ENCODE results near the gene RPS26. TPM values are rescaled to one million over a fixed set of nuclear protein-coding genes. Genes with fewer than 3 reads are reported as not detected.

Gene RPS26
- 46.7 TPM for total RNA-seq
- polyA plus RNA-seq (ENCODE audit: insufficient read depth, low read depth, low replicate concordance): 637 TPM
- long read RNA-seq, donor 1, transcript RPS26-204 (4 exons, 1,140 nt): major isoform, 6 of 9 reads
- long read RNA-seq, donor 1, partial matches to known transcripts: 0 of 9 reads
- long read RNA-seq, donor 1, other reads (novel, unspliced or antisense): 0 of 9 reads
- long read RNA-seq, donor 2, transcript RPS26-204 (4 exons, 1,140 nt): major isoform, 9 of 9 reads
- long read RNA-seq, donor 2, partial matches to known transcripts: 0 of 9 reads
- long read RNA-seq, donor 2, other reads (novel, unspliced or antisense): 0 of 9 reads
- long read RNA-seq, donor 3, transcript RPS26-204 (4 exons, 1,140 nt): major isoform, 15 of 28 reads
- long read RNA-seq, donor 3, partial matches to known transcripts: 12 of 28 reads
- long read RNA-seq, donor 3, other reads (novel, unspliced or antisense): 0 of 28 reads
- long read RNA-seq, donor 4, partial matches to known transcripts: 0 of 6 reads
- long read RNA-seq, donor 4, other reads (novel, unspliced or antisense): 0 of 6 reads
- long read RNA-seq, donor 5: 0 reads
- long read RNA-seq, donor 6, transcript RPS26-204 (4 exons, 1,140 nt): major isoform, 29 of 42 reads
- long read RNA-seq, donor 6, partial matches to known transcripts: 12 of 42 reads
- long read RNA-seq, donor 6, other reads (novel, unspliced or antisense): 0 of 42 reads
- long read RNA-seq, donor 7, partial matches to known transcripts: 1 of 2 reads
- long read RNA-seq, donor 7, other reads (novel, unspliced or antisense): 0 of 2 reads
- long read RNA-seq, donor 8, transcript RPS26-204 (4 exons, 1,140 nt): major isoform, 15 of 15 reads
- long read RNA-seq, donor 8, partial matches to known transcripts: 0 of 15 reads
- long read RNA-seq, donor 8, other reads (novel, unspliced or antisense): 0 of 15 reads
- long read RNA-seq, donor 9, transcript RPS26-204 (4 exons, 1,140 nt): major isoform, 9 of 9 reads
- long read RNA-seq, donor 9, partial matches to known transcripts: 0 of 9 reads
- long read RNA-seq, donor 9, other reads (novel, unspliced or antisense): 0 of 9 reads
- long read RNA-seq, donor 10, partial matches to known transcripts: 0 of 5 reads
- long read RNA-seq, donor 10, other reads (novel, unspliced or antisense): 0 of 5 reads

DNA sequence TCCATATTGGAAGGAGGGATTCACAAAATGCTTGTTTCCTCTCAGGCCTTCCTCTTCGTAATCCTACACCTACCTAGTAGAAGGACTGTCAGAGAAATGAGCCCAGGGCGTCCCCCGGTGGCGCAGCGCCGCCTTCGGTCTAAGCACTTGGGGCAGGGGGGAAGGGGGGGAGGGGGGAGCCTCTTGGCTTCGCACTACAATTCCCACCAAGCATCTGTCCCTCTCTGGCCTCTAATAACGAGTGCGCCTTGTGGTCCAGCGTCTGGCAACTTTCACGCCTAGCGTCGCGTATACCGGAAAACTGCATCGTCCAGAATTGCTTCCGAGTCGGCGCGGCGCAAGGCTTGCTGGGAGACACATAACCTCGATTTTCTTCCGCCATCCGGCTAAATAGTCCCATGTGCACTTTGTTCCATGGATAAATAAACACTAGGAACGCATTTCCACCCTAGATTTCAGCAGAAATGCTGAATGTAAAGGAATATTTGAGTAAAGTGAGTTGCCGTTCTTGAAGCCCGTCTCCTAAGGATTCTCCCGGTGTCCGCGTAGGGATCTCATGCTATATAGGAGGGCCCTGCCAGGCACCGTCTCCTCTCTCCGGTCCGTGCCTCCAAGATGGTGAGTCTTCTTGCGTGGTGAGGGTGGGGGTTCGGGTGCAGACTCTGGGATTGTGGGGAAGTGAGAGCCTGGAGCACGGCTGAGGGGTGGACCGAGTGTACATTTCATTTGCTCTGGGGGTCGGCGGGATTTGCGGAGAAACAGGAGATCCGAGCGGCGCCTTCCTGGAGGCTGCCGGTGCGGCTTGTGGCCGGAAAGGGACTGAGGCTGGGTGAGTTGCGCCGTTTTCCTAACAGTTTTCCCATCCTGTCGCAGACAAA is at the start of gene RPS26:
RPS26 (plus strand) TSS at position 367 of the 878 bp plus-strand sequence; CDS start at position 616, 249 bp downstream.
- DNase-seq: peak; percentile 98 to 100 (median 99)
- no peaks in the 10 kb centered on the region for H3K9me3 ChIP-seq (ENCODE audit: control insufficient read depth in 2 of 3, insufficient read depth in 1 of 3, low read length in 3 of 3)
- peaks cover 6 to 22% (median 10%) of the 10 kb centered on the region in 3 donors for H3K36me3 ChIP-seq (ENCODE audit: control insufficient read depth in 2 of 3, insufficient read depth in 3 of 3, low read length in 3 of 3)
- intact Hi-C loops (cut with DNase I): no loop called here
- peak within 1 kb of the TSS; percentile 90 to 100 (median 93) for H3K4me3 ChIP-seq (ENCODE audit: low read length in 3 of 3)
- H3K27me3 ChIP-seq (ENCODE audit: control insufficient read depth, insufficient read depth, low read length): no peaks in the 10 kb centered on the region
- no peak for FAIRE-seq
- H3K27ac ChIP-seq (ENCODE audit: low read depth in 2 of 2, low read length in 2 of 2): peak within 1 kb of the TSS; percentile 98 to 100
- TF ChIP-seq, protein P1, sequence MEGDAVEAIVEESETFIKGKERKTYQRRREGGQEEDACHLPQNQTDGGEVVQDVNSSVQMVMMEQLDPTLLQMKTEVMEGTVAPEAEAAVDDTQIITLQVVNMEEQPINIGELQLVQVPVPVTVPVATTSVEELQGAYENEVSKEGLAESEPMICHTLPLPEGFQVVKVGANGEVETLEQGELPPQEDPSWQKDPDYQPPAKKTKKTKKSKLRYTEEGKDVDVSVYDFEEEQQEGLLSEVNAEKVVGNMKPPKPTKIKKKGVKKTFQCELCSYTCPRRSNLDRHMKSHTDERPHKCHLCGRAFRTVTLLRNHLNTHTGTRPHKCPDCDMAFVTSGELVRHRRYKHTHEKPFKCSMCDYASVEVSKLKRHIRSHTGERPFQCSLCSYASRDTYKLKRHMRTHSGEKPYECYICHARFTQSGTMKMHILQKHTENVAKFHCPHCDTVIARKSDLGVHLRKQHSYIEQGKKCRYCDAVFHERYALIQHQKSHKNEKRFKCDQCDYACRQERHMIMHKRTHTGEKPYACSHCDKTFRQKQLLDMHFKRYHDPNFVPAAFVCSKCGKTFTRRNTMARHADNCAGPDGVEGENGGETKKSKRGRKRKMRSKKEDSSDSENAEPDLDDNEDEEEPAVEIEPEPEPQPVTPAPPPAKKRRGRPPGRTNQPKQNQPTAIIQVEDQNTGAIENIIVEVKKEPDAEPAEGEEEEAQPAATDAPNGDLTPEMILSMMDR (IDR thresholded peaks at IDR 0.05; ENCODE audit: borderline replicate concordance, extremely low read depth, insufficient read depth): peak; percentile 63
- peak within 1 kb of the TSS; percentile 84 to 99 (median 90) for H3K9ac ChIP-seq (ENCODE audit: low read length in 3 of 3)
- peaks cover 3 to 8% (median 8%) of the 10 kb centered on the region in 3 donors for H3K4me1 ChIP-seq (ENCODE audit: control insufficient read depth in 2 of 3, insufficient read depth in 2 of 3, low read depth in 1 of 3, low read length in 3 of 3)

- FAIRE-seq (no peak), DNase-seq (no peak)
- TF ChIP-seq, protein P1 (IDR thresholded peaks at IDR 0.05; ENCODE audit: borderline replicate concordance, extremely low read depth, insufficient read depth): no peak
- no peak overlapping the region for H3K9ac ChIP-seq (ENCODE audit: low read length in 3 of 3)
- no peaks in the 10 kb centered on the region for H3K27me3 ChIP-seq (ENCODE audit: control insufficient read depth, insufficient read depth, low read length)
- intact Hi-C loops (cut with DNase I): no loop called here
- no peaks in the 10 kb centered on the region for H3K9me3 ChIP-seq (ENCODE audit: control insufficient read depth in 2 of 3, insufficient read depth in 1 of 3, low read length in 3 of 3)
- no peak overlapping the region for H3K4me3 ChIP-seq (ENCODE audit: low read length in 3 of 3)
- peaks cover 0 to 5% (median 0%) of the 10 kb centered on the region in 3 donors for H3K4me1 ChIP-seq (ENCODE audit: control insufficient read depth in 2 of 3, insufficient read depth in 2 of 3, low read depth in 1 of 3, low read length in 3 of 3)
- H3K27ac ChIP-seq (ENCODE audit: low read depth in 2 of 2, low read length in 2 of 2): no peak overlapping the region
- peaks cover 9 to 45% (median 32%) of the 10 kb centered on the region in 3 donors for H3K36me3 ChIP-seq (ENCODE audit: control insufficient read depth in 2 of 3, insufficient read depth in 3 of 3, low read length in 3 of 3)
Observed at GRCh38 chr12:55993230-55993853, 48.4 kb upstream of the RPS26 start.

- FAIRE-seq: no peak
- DNase-seq: no peak
- H3K4me3 ChIP-seq (ENCODE audit: low read length in 3 of 3): no peak overlapping the region
- no peak overlapping the region for H3K27ac ChIP-seq (ENCODE audit: low read depth in 2 of 2, low read length in 2 of 2)
- no peaks in the 10 kb centered on the region for H3K9me3 ChIP-seq (ENCODE audit: control insufficient read depth in 2 of 3, insufficient read depth in 1 of 3, low read length in 3 of 3)
- no peak overlapping the region for H3K9ac ChIP-seq (ENCODE audit: low read length in 3 of 3)
- no peaks in the 10 kb centered on the region for H3K27me3 ChIP-seq (ENCODE audit: control insufficient read depth, insufficient read depth, low read length)
- TF ChIP-seq, protein P1 (IDR thresholded peaks at IDR 0.05; ENCODE audit: borderline replicate concordance, extremely low read depth, insufficient read depth): no peak
- peaks cover 9 to 36% (median 26%) of the 10 kb centered on the region in 3 donors for H3K36me3 ChIP-seq (ENCODE audit: control insufficient read depth in 2 of 3, insufficient read depth in 3 of 3, low read length in 3 of 3)
- peaks cover 0 to 5% (median 0%) of the 10 kb centered on the region in 3 donors for H3K4me1 ChIP-seq (ENCODE audit: control insufficient read depth in 2 of 3, insufficient read depth in 2 of 3, low read depth in 1 of 3, low read length in 3 of 3)
- intact Hi-C loops (cut with DNase I): no loop called here
Observed at GRCh38 chr12:55995366-55995765, 46.4 kb upstream of the RPS26 start.
